Right lobe of liver (tissue), 6 donors: ENCODE results near the gene PPFIBP1. TPM values are rescaled to one million over a fixed set of nuclear protein-coding genes. Genes with fewer than 3 reads are reported as not detected.

Experiments
- ATAC-seq, 4 donors: fragments of 200-7000 bp; cut with Tn5 transposase; one replicate each; pipeline ENCODE4 v1.9.1; 2020; ENCODE audit warnings: mild to moderate bottlenecking in 4 of 4, moderate library complexity in 4 of 4
- DNase-seq, 3 donors: peaks; one replicate each; pipeline ENCODE4 v3.0.0-alpha.2; 2020
- H3K27ac ChIP-seq, 3 donors: fragments of 200-600 bp; one replicate each; pipeline ENCODE4 v1.8.0; 2022
- H3K27me3 ChIP-seq, 2 donors: fragments of 200-600 bp; one replicate each; pipeline ENCODE4 v1.8.0; 2022
- H3K36me3 ChIP-seq, 4 donors: fragments of 200-600 bp; sonication (generic) in 1 of 4; one replicate each; pipeline versions ENCODE4 v1.5.1 to v1.8.0; 2017 to 2022; ENCODE audit warnings: control low read depth in 1 of 4
- H3K4me1 ChIP-seq, 4 donors: fragments of 200-600 bp; sonication (generic) in 1 of 4; one replicate each; pipeline versions ENCODE4 v1.5.1 to v1.8.0; 2017 to 2022; ENCODE audit warnings: control low read depth in 1 of 4
- H3K4me3 ChIP-seq, 3 donors: fragments of 200-600 bp; one replicate each; pipeline ENCODE4 v1.8.0; 2022
- H3K9me3 ChIP-seq, 4 donors: fragments of 200-600 bp; sonication (generic) in 1 of 4; one replicate each; pipeline versions ENCODE4 v1.5.1 to v1.8.0; 2017 to 2022; ENCODE audit warnings: control low read depth in 1 of 4
- CTCF ChIP-seq, 4 donors: fragments of 200-600 bp in 3 of 4; fragments of 450-650 bp in 1 of 4; IDR thresholded peaks; one replicate each; pipeline versions ENCODE4 v1.5.1 to v1.8.0; 2016 to 2022; ENCODE audit warnings: antibody characterized with exemption in 4 of 4, mild to moderate bottlenecking in 2 of 4
- POLR2A ChIP-seq: fragments of 450-650 bp; IDR thresholded peaks from one replicate; pipeline ENCODE4 v1.6.1; 2017; ENCODE audit warnings: antibody characterized with exemption, mild to moderate bottlenecking
- WGBS: methylation state at CpG from one replicate; pipeline ENCODE4 v1.1.6; 2018; ENCODE audit warnings: low coverage, low lambda C conversion rate; ENCODE audit not compliant: insufficient coverage; ENCODE audit errors: missing lambda C conversion rate; 5-methylcytosine and 5-hydroxymethylcytosine counted together
- intact Hi-C, 2 donors: fragments of 100-400 bp; cut with DNase I; formaldehyde crosslinking; loops; one replicate each; pipeline versions ENCODE4 v1.11.2 to v1.14.1; 2022
- total RNA-seq, 6 experiments: library from RNA; depleted of rRNA in 2 of 6; stranded (reverse); fragments of >200 nt in 2 of 6; fragmentation: NEBNext Ultra II Directional in 3 of 6; extraction: Animal tissue kit (Norgen Biotek cat#: 25700) in 3 of 6; gene quantifications; one replicate each; pipeline versions ENCODE4 v1.1.0 to v1.2.4, GENCODE V29; 2016 to 2023
- donor health status: DM: no; HTN: yes; CAD: no.
- donor health status: DM: no; HTN: no; CAD: no.
- donor health status: DM: no; HTN: no; CAD: no.
- donor health status: DM: no; HTN: yes; CAD: no.
- donor health status: DM: no; HTN: yes; CAD: no.

PPFIBP1 gene
- total RNA-seq, 6 experiments from 2014 or later = 24.1 to 53.9 (median 35.8) TPM

- no peak for DNase-seq
- TF ChIP-seq POLR2A (no peak), CTCF (IDR thresholded peaks at IDR 0.05) (no peak)
- intact Hi-C loops = no loop called here
- Histone ChIP-seq H3K27me3 (no peaks in the 10 kb centered on the region), H3K9me3 (no peaks in the 10 kb centered on the region), H3K27ac (no peak overlapping the region), H3K4me3 (no peak overlapping the region), H3K36me3 (peaks cover 0 to 26% (median 7%) of the 10 kb centered on the region in 4 donors), H3K4me1 (no peaks in the 10 kb centered on the region)
- 67% methylated on average over 2 of the region's 2 CpGs for WGBS
- ATAC-seq = no peak
Observed at GRCh38 chr12:27674989-27675388, 151.0 kb downstream of the PPFIBP1 start.

- Histone ChIP-seq H3K36me3 (peaks cover 0 to 34% (median 8%) of the 10 kb centered on the region in 4 donors), H3K4me1 (no peaks in the 10 kb centered on the region), H3K9me3 (no peaks in the 10 kb centered on the region), H3K4me3 (no peak overlapping the region), H3K27ac (no peak overlapping the region), H3K27me3 (no peaks in the 10 kb centered on the region)
- TF ChIP-seq CTCF (IDR thresholded peaks at IDR 0.05) (no peak), POLR2A (no peak)
- DNase-seq (no peak), ATAC-seq (no peak)
- intact Hi-C loops = no loop called here
Observed at GRCh38 chr12:27680619-27681018, 156.6 kb downstream of the PPFIBP1 start.

- peaks cover 0 to 33% (median 4%) of the 10 kb centered on the region in 4 donors for H3K36me3 ChIP-seq
- H3K27me3 ChIP-seq = no peaks in the 10 kb centered on the region
- intact Hi-C loops = no loop called here
- TF ChIP-seq POLR2A (no peak), CTCF (IDR thresholded peaks at IDR 0.05) (no peak)
- H3K27ac ChIP-seq = no peak overlapping the region
- no peak overlapping the region for H3K4me3 ChIP-seq
- WGBS = 100% methylated on average over 2 of the region's 2 CpGs
- no peak for ATAC-seq
- no peaks in the 10 kb centered on the region for H3K9me3 ChIP-seq
- no peaks in the 10 kb centered on the region for H3K4me1 ChIP-seq
- no peak for DNase-seq
Observed at GRCh38 chr12:27682534-27682933, 158.5 kb downstream of the PPFIBP1 start.

GRCh38 chr12:27685274-27685673 lies 161.3 kb downstream of the PPFIBP1 start:
- Histone ChIP-seq H3K36me3 (peaks cover 0 to 50% (median 0%) of the 10 kb centered on the region in 4 donors), H3K27ac (no peak overlapping the region), H3K27me3 (no peaks in the 10 kb centered on the region), H3K4me3 (no peak overlapping the region), H3K9me3 (no peaks in the 10 kb centered on the region), H3K4me1 (no peaks in the 10 kb centered on the region)
- intact Hi-C loops = no loop called here
- ATAC-seq (no peak), DNase-seq (no peak)
- WGBS = 76% methylated on average over 2 of the region's 2 CpGs
- no peak for TF ChIP-seq POLR2A
- TF ChIP-seq CTCF (IDR thresholded peaks at IDR 0.05) = no peak

GRCh38 chr12:27686147-27686546 lies 162.1 kb downstream of the PPFIBP1 start:
- no peaks in the 10 kb centered on the region for H3K9me3 ChIP-seq
- ATAC-seq (no peak), DNase-seq (no peak)
- H3K27me3 ChIP-seq = no peaks in the 10 kb centered on the region
- H3K4me1 ChIP-seq = no peaks in the 10 kb centered on the region
- intact Hi-C loops = no loop called here
- TF ChIP-seq CTCF (IDR thresholded peaks at IDR 0.05) (no peak), POLR2A (no peak)
- no peak overlapping the region for H3K27ac ChIP-seq
- H3K36me3 ChIP-seq = peaks cover 0 to 52% (median 0%) of the 10 kb centered on the region in 4 donors
- H3K4me3 ChIP-seq = no peak overlapping the region
